ENCODE results near the gene IPCEF1. TPM values are rescaled to one million over a fixed set of nuclear protein-coding genes. Genes with fewer than 3 reads are reported as not detected.

Gene IPCEF1
- total and polyA plus RNA-seq, 2 of the 8 experiments (the other 6 are each of a cell fraction or from before 2014, with no cell fraction given) = 0.41 to 0.78 TPM

DNA sequence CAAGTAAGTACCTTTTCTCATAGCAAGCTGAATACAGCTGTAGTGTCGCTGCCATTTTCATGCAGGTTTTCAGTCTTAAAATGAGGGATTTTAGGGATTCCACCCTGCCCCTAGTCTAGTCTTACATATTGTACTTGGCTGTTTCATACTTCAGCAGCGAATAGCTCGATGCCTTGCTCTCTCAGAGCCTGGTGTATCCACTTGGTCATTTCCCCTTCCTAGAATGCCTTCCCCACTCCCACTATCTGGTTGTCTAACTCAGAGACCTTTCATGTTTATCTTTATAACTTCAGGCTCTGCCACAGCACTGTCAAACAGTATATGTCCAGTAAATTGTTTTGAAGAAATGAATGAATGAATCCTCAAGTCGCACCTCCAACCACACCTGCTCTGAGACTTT, 21.1 kb upstream of the IPCEF1 start:
- no peak overlapping the region for H3K4ac ChIP-seq (replicated peaks; ENCODE audit: insufficient read length, low read depth, low read length)
- H3K36me3 ChIP-seq (ENCODE audit: control insufficient read depth in 2 of 4, insufficient read depth in 4 of 4, low read length in 3 of 4) = no peaks in the 10 kb centered on the region
- H3K56ac ChIP-seq (replicated peaks; ENCODE audit: insufficient read length, low read depth, low read length) = no peak overlapping the region
- H2AFZ ChIP-seq (ENCODE audit: low read length) = no peak overlapping the region
- no peak overlapping the region for H2BK5ac ChIP-seq (ENCODE audit: low read depth, low read length)
- no peak overlapping the region for H3K27ac ChIP-seq (ENCODE audit: low read depth, low read length)
- H3K79me1 ChIP-seq (ENCODE audit: low read depth, low read length) = no peaks in the 10 kb centered on the region
- no peak overlapping the region for H4K91ac ChIP-seq (replicated peaks; ENCODE audit: insufficient read length, low read length)
- no peak overlapping the region for H2BK12ac ChIP-seq (ENCODE audit: low read depth, low read length)
- no peak overlapping the region for H3K4me3 ChIP-seq (ENCODE audit: extremely low read depth in 1 of 4, insufficient read depth in 2 of 4, low read depth in 3 of 4, low read length in 4 of 4)
- H3K18ac ChIP-seq (ENCODE audit: extremely low read depth, low read length) = no peak overlapping the region
- H3K23ac ChIP-seq (ENCODE audit: insufficient read length) = no peak overlapping the region
- POLR2A ChIA-PET (ENCODE audit: partially characterized antibody) = no interaction called here
- H2BK20ac ChIP-seq (ENCODE audit: low read length) = no peak overlapping the region
- no peak overlapping the region for H3K14ac ChIP-seq (ENCODE audit: insufficient read length)
- WGBS, 2 experiments (ENCODE audit: extremely low coverage in 1 of 2, insufficient coverage in 1 of 2, insufficient read length in 1 of 2, insufficient replicate concordance in 2 of 2, low coverage in 1 of 2, low lambda C conversion rate in 2 of 2, missing lambda C conversion rate in 1 of 2) = 93% methylated on average over 4 of the region's 4 CpGs; no CpG with 5 or more reads in 1 of the 2 experiments
- H3K9me3 ChIP-seq (ENCODE audit: insufficient read depth in 2 of 2, low read depth in 1 of 2, low read length in 1 of 2) = peaks cover 0 to 5% of the 10 kb centered on the region in 2 experiments; a peak in 1 of 4 replicates
- H3K9ac ChIP-seq (replicated peaks in 1 of 4; ENCODE audit: extremely low read depth in 1 of 4, low read depth in 3 of 4, low read length in 3 of 4) = no peak overlapping the region
- CTCF ChIA-PET (ENCODE audit: partially characterized antibody) = interaction anchor here (0.8 kb wide), 1 partner anchor 123 kb away, joined by 3 read pairs; no protein-coding TSS in a partner anchor
- H4K20me1 ChIP-seq (replicated peaks in 1 of 2; ENCODE audit: control insufficient read depth in 1 of 2, insufficient read depth in 2 of 2, low read length in 2 of 2) = no peaks in the 10 kb centered on the region
- H4K5ac ChIP-seq (ENCODE audit: insufficient read length, low read depth, low read length) = no peak overlapping the region
- FAIRE-seq (no peak), DNase-seq (ENCODE audit: low read depth in 1 of 2, low spot score in 2 of 2) (no peak)
- TF ChIP-seq POU5F1 (IDR thresholded peaks at IDR 0.05; ENCODE audit: low read depth, low read length) (no peak), TEAD4 (IDR thresholded peaks at IDR 0.05; ENCODE audit: low read depth, low read length) (no peak), FOSL1 (IDR thresholded peaks at IDR 0.05; ENCODE audit: insufficient read depth, low read depth, low read length) (no peak), CTBP2 (IDR thresholded peaks at IDR 0.05; ENCODE audit: borderline replicate concordance, insufficient read depth, insufficient read length, low read length) (no peak), CEBPB (IDR thresholded peaks at IDR 0.05; ENCODE audit: low read depth, low read length) (no peak), BRCA1 (IDR thresholded peaks at IDR 0.05; ENCODE audit: low read depth, low read length) (no peak), ASH2L (IDR thresholded peaks at IDR 0.05; ENCODE audit: low read length) (no peak)
- H3K23me2 ChIP-seq (ENCODE audit: low read depth, low read length) = no peaks in the 10 kb centered on the region
- H3K27me3 ChIP-seq (replicated peaks in 1 of 4; ENCODE audit: control insufficient read depth in 3 of 4, extremely low read depth in 1 of 4, insufficient read depth in 3 of 4, low read length in 3 of 4) = no peaks in the 10 kb centered on the region
- no peak overlapping the region for H2AK5ac ChIP-seq (ENCODE audit: low read depth, low read length)
- no peak overlapping the region for H3K4me2 ChIP-seq (ENCODE audit: insufficient read depth in 1 of 2, low read depth in 2 of 2, low read length in 2 of 2)
- H4K8ac ChIP-seq (ENCODE audit: extremely low read depth, insufficient read depth, low read length) = no peak overlapping the region
- no peak overlapping the region for H2BK15ac ChIP-seq (ENCODE audit: low read length)
- no peaks in the 10 kb centered on the region for H3K79me2 ChIP-seq (ENCODE audit: control insufficient read depth in 1 of 2, insufficient read depth in 2 of 2, low read length in 2 of 2)
- no peak overlapping the region for H2BK120ac ChIP-seq (replicated peaks; ENCODE audit: low read depth, low read length)
- 0 out of 7 replicates have a peak, but pooled peaks cover 0 to 3% (median 0%) of the 10 kb centered on the region in 4 experiments for H3K4me1 ChIP-seq (replicated peaks in 1 of 4; ENCODE audit: control insufficient read depth in 3 of 4, insufficient read depth in 4 of 4, low read length in 3 of 4)
